SK-N-MC (cell line): ENCODE results near the gene GRXCR2.

Experiments used
- DNase-seq: peaks from one replicate; pipeline ENCODE4 v3.0.0-alpha.2; 2011; ENCODE audit warnings: low read depth, low spot score
- H3K27ac ChIP-seq: fragments of 200-600 bp; sonication (generic); 2 replicates; pipeline ENCODE4 v1.5.1; 2016; ENCODE audit warnings: mixed run types
- H3K36me3 ChIP-seq: fragments of 200-600 bp; sonication (generic); 2 replicates; pipeline ENCODE4 v1.6.1; 2017; ENCODE audit warnings: antibody characterized with exemption, low read length, mixed read lengths; ENCODE audit not compliant: insufficient read depth
- H3K4me3 ChIP-seq: fragments of 200-600 bp; sonication (generic); 2 replicates; pipeline ENCODE4 v1.5.1; 2016
- H3K9ac ChIP-seq: fragments of 200-600 bp; sonication (generic); 2 replicates; pipeline ENCODE4 v1.8.0; 2017; ENCODE audit warnings: mixed run types, mixed read lengths; ENCODE audit not compliant: insufficient read length
- H3K9me3 ChIP-seq: fragments of 200-600 bp; sonication (generic); 2 replicates; pipeline ENCODE4 v1.6.1; 2017; ENCODE audit warnings: low read depth, mild to moderate bottlenecking, antibody characterized with exemption, low read length, moderate library complexity, mixed read lengths
- EZH2 ChIP-seq: fragments of 200-600 bp; sonication (generic); IDR thresholded peaks from one replicate; pipeline ENCODE4 v1.6.1; 2017; ENCODE audit warnings: antibody characterized with exemption
- FOXP2 ChIP-seq: optimal IDR thresholded peaks from 2 replicates; pipeline ENCODE3; 2011; ENCODE audit warnings: mild to moderate bottlenecking, moderate library complexity; ENCODE audit not compliant: insufficient read depth; ENCODE audit errors: extremely low read length, control extremely low read depth
- POLR2AphosphoS5 ChIP-seq: IDR thresholded peaks from 2 replicates; pipeline ENCODE4 v1.6.1; 2012; ENCODE audit warnings: mild to moderate bottlenecking, low read depth, low read length, borderline replicate concordance

GRXCR2 gene

GRCh38 chr5:145863003-145863402, 9.8 kb downstream of the GRXCR2 start:
- no peak for DNase-seq
- no peak overlapping the region for H3K4me3 ChIP-seq
- TF ChIP-seq POLR2AphosphoS5 = no peak
- H3K9ac ChIP-seq = no peak overlapping the region
- H3K9me3 ChIP-seq = no peaks in the 10 kb centered on the region
- H3K36me3 ChIP-seq = no peaks in the 10 kb centered on the region
- H3K27ac ChIP-seq = no peak overlapping the region

DNA sequence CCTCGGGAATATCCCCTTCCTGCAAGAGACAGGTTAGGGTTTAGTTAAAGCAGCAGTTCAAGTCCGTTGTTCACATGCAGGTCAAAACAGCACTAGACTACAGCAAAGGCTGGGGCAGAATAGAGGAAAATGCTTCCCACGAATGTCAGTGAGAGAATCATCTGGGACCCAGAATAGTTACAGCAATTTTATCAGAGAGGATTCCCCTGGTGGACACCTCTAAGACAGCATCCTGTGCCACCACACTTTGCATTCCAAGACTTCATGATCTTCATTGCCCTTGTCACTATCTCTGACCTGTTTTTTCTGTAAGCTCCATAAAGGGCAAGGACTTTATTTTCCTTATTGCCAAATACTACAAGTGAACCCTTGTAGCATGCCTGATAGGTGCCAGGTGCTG, 12.9 kb downstream of the GRXCR2 start:
- Histone ChIP-seq H3K9me3 (no peaks in the 10 kb centered on the region), H3K4me3 (no peak overlapping the region), H3K27ac (no peak overlapping the region), H3K36me3 (no peaks in the 10 kb centered on the region), H3K9ac (no peak overlapping the region)
- no peak for TF ChIP-seq EZH2
- TF ChIP-seq POLR2AphosphoS5 = no peak
- TF ChIP-seq FOXP2 = no peak
- no peak for DNase-seq

GRCh38 chr5:145859453-145859852, 13.4 kb downstream of the GRXCR2 start:
- no peak for DNase-seq
- H3K9ac ChIP-seq = no peak overlapping the region
- no peaks in the 10 kb centered on the region for H3K9me3 ChIP-seq
- H3K36me3 ChIP-seq = no peaks in the 10 kb centered on the region
- H3K27ac ChIP-seq = no peak overlapping the region
- TF ChIP-seq POLR2AphosphoS5 (no peak), FOXP2 (no peak), EZH2 (no peak)
- H3K4me3 ChIP-seq = no peak overlapping the region

GRCh38 chr5:145858959-145859358, 13.9 kb downstream of the GRXCR2 start:
- H3K27ac ChIP-seq = no peak overlapping the region
- no peak overlapping the region for H3K9ac ChIP-seq
- no peak for TF ChIP-seq FOXP2
- no peak for TF ChIP-seq EZH2
- TF ChIP-seq POLR2AphosphoS5 = no peak
- no peaks in the 10 kb centered on the region for H3K36me3 ChIP-seq
- no peaks in the 10 kb centered on the region for H3K9me3 ChIP-seq
- no peak for DNase-seq
- no peak overlapping the region for H3K4me3 ChIP-seq

DNA sequence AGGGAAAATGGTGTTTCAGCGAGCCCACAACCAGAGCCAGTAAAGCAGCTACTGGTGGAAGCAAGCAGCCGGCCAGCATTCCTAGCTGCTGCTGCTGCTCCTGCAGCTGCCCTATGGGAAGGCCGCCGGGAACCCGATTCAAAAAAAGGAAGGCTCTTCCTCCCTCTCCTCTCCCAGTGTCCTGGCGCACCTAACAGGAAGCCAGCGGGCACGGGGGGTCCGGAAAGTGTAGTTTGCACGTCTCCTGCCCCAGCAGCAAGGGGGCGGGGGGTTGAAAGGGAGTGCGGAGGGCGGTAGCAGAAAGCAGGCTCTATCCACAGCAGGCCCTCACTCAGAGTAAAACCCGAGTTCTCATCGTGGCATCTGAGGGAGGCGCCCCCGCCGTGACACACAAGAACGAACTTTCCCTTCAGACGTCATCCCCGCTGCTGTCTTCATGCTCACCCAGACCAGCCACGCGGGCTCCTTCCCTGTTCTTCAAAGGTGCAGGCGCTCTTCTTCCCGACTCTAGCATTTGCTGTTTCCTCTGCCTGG, 16.5 kb downstream of the GRXCR2 start:
- no peak for TF ChIP-seq FOXP2
- no peak for TF ChIP-seq POLR2AphosphoS5
- TF ChIP-seq EZH2 = no peak
- no peak for DNase-seq
- Histone ChIP-seq H3K36me3 (no peaks in the 10 kb centered on the region), H3K9me3 (no peaks in the 10 kb centered on the region), H3K9ac (no peak overlapping the region), H3K4me3 (no peak overlapping the region), H3K27ac (no peak overlapping the region)

DNA sequence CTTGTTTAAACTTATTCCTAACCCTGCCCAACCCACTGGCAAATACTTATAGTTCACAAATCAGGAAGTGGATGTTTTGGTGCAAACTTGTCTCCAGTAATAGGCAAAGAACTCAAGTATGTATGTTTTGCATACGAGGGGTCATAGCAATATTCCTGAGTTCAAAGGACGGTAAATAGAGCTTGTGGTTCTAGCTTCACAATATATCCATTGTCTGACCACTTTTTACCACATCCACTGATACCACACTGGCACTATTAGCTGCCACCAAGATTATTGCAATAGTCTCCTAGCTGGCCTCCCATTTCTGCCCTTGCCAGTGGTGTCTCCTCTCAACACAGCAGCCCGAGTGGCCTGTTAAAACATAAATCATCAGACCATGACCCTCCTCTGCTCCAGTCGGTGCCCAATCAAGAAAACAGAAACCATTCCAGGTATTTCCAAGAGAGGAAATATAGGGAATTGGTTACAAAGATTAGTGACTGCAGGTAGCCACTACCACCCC, 17.0 kb downstream of the GRXCR2 start:
- no peak for TF ChIP-seq FOXP2
- DNase-seq = no peak
- no peak overlapping the region for H3K9ac ChIP-seq
- H3K27ac ChIP-seq = no peak overlapping the region
- H3K4me3 ChIP-seq = no peak overlapping the region
- no peaks in the 10 kb centered on the region for H3K9me3 ChIP-seq
- H3K36me3 ChIP-seq = no peaks in the 10 kb centered on the region

DNA sequence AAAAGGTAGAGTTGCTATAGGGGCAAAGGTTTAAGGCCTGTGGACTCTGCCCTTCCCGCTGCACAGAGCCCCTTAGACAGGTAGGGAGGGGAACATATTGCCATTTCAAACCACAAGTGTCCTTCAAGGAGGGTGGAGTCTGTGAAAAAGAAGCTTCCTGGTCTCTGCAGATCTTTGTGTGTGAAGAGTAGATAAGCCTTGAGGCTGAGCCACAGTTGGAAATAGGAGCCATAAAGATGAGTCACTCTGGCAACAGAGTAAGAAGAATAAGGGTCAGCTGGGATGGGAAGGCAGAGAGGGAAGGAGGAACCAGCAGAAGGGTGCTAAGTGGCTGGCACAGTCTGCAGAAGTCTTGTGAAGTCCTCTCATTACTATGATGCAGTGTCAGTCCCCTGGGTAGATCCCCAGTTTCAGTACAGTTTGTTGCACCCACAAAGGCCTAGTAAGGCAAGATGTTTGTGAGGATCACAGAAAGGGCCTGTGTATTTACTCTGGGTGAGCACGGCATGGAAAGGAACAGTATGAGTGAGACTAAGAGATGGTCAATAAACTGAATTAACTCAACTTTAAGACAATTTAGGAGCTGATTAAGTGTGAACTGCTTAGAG, 18.1 kb downstream of the GRXCR2 start:
- H3K4me3 ChIP-seq = no peak overlapping the region
- no peaks in the 10 kb centered on the region for H3K36me3 ChIP-seq
- H3K9me3 ChIP-seq = no peaks in the 10 kb centered on the region
- no peak overlapping the region for H3K9ac ChIP-seq
- no peak overlapping the region for H3K27ac ChIP-seq
- no peak for DNase-seq
- TF ChIP-seq FOXP2 (no peak), EZH2 (no peak), POLR2AphosphoS5 (no peak)

DNA sequence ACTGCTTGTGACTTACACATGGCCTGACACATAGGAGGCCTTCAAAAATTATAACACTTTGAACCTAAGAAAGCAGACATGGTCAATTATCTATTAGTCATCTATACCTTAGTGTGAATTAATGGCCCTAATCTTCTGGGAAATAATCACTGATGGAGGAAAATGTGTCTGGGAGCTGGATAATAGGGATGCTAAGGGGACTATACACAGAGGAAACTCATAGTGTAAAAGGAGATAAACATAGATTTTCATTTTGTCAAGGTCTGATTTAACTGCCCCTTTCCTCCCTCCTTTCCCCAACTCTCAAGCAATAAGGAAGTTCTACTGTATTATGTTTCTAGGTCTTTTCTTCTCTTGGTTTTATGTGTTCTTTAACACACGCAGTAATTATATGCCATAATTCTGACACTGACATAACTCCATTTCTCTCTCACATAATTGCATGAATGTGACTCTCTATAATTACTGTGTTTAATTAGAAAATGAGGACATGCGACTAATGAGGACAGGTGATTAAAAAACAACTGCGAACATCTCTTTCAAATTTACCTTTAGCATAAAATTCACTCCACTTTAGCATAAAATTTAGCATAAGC, 18.9 kb downstream of the GRXCR2 start:
- Histone ChIP-seq H3K4me3 (no peak overlapping the region), H3K36me3 (no peaks in the 10 kb centered on the region), H3K9ac (no peak overlapping the region), H3K27ac (no peak overlapping the region), H3K9me3 (no peaks in the 10 kb centered on the region)
- no peak for DNase-seq
- TF ChIP-seq FOXP2 (no peak), EZH2 (no peak)

DNA sequence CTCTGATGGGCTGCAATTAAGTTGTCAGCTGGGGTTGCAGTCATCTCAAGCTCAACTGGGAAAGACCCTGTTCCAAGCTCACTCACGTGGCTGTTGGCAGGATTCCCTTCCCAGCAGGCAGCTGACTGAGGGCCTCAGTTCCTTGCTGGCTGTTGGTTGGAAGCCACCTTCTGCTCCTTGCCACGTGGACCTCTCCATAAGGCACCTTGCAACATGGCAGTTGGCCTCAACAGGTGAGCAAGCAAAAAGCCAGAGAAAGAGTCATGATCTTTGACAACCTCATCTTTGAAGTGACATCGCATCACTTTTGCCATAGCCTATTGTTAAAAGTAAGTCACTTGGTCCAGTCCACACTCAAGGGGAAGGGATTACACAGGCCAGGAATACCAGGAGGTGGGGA, 19.8 kb downstream of the GRXCR2 start:
- Histone ChIP-seq H3K36me3 (no peaks in the 10 kb centered on the region), H3K9me3 (no peaks in the 10 kb centered on the region), H3K4me3 (no peak overlapping the region), H3K9ac (no peak overlapping the region), H3K27ac (no peak overlapping the region)
- no peak for DNase-seq
- TF ChIP-seq EZH2 = no peak
- TF ChIP-seq FOXP2 = no peak
- TF ChIP-seq POLR2AphosphoS5 = no peak
